SK-N-MC (cell line): Measurements from ENCODE around the gene CRLF3.

Experiments
- EZH2 ChIP-seq: fragments of 200-600 bp; sonication (generic); IDR thresholded peaks from one replicate; pipeline ENCODE4 v1.6.1; 2017; ENCODE audit warnings: antibody characterized with exemption
- POLR2AphosphoS5 ChIP-seq: IDR thresholded peaks from 2 replicates; pipeline ENCODE4 v1.6.1; 2012; ENCODE audit warnings: mild to moderate bottlenecking, low read depth, low read length, borderline replicate concordance

- TF ChIP-seq POLR2AphosphoS5 (no peak), EZH2 (no peak)
These were observed 1.1 kb downstream of the CRLF3 start for GRCh38 chr17:30823421-30823820.
